Vagina (tissue), 2 donors: ENCODE results near the gene DNM1L. TPM values are rescaled to one million over a fixed set of nuclear protein-coding genes. Genes with fewer than 3 reads are reported as not detected.

ENCODE experiments used
- DNase-seq, 2 donors: peaks; one replicate each; pipeline ENCODE4 v3.0.0-alpha.2; 2017; ENCODE audit errors: extremely low spot score in 2 of 2
- H3K27ac ChIP-seq: fragments of 200-600 bp; sonication (generic); one replicate; pipeline ENCODE4 v1.5.1; 2019
- H3K27me3 ChIP-seq: fragments of 200-600 bp; sonication (generic); one replicate; pipeline ENCODE4 v1.5.1; 2019
- H3K36me3 ChIP-seq, 2 donors: fragments of 200-600 bp; sonication (generic); one replicate each; pipeline ENCODE4 v1.5.1; 2017 to 2019
- H3K4me1 ChIP-seq: fragments of 200-600 bp; sonication (generic); one replicate; pipeline ENCODE4 v1.5.1; 2019
- H3K4me3 ChIP-seq, 2 donors: fragments of 200-600 bp; sonication (generic); 1 replicate in 1 of 2; 2 replicates in 1 of 2; pipeline ENCODE4 v1.5.1; 2016 to 2019
- H3K9me3 ChIP-seq: fragments of 200-600 bp; sonication (generic); one replicate; pipeline ENCODE4 v1.5.1; 2019
- CTCF ChIP-seq, 3 experiments: fragments of 450-650 bp in 2 of 3; fragments of 200-600 bp in 1 of 3; sonication (generic) in 1 of 3; IDR thresholded peaks; one replicate each; pipeline ENCODE4 v1.5.1; 2017 to 2019; ENCODE audit warnings: antibody characterized with exemption in 3 of 3, mild to moderate bottlenecking in 2 of 3, moderate library complexity in 2 of 3
- POLR2A ChIP-seq, 2 donors: fragments of 450-650 bp; IDR thresholded peaks; one replicate each; pipeline ENCODE4 v1.6.1; 2017; ENCODE audit warnings: antibody characterized with exemption in 2 of 2, mild to moderate bottlenecking in 2 of 2, moderate library complexity in 2 of 2
- POLR2AphosphoS5 ChIP-seq, 2 donors: sonication (generic); formaldehyde crosslinking; IDR thresholded peaks; one replicate each; pipeline ENCODE4 v1.9.0; 2017; ENCODE audit warnings: antibody characterized with exemption in 2 of 2, mild to moderate bottlenecking in 2 of 2, low read depth in 1 of 2; ENCODE audit not compliant: insufficient read depth in 1 of 2
- intact Hi-C: fragments of 100-400 bp; cut with DNase I; formaldehyde crosslinking; loops from one replicate; pipeline ENCODE4 v1.15.1; 2023
- total RNA-seq: library from RNA; depleted of rRNA; stranded (reverse); fragments of >200 nt; gene quantifications from one replicate; pipeline ENCODE4 v1.2.3, GENCODE V29; 2016

The DNM1L gene
- total RNA-seq, 1 donor from 2014 or later = 81.8 TPM

GRCh38 chr12:32761716-32762115 lies 82.6 kb downstream of the DNM1L start:
- Histone ChIP-seq H3K36me3 (no peaks in the 10 kb centered on the region), H3K27me3 (no peaks in the 10 kb centered on the region), H3K9me3 (no peaks in the 10 kb centered on the region), H3K27ac (no peak overlapping the region), H3K4me3 (no peak overlapping the region), H3K4me1 (peaks cover 2% of the 10 kb centered on the region)
- intact Hi-C loops = no loop called here
- no peak for TF ChIP-seq POLR2A (IDR thresholded peaks at IDR 0.05)
- no peak for TF ChIP-seq CTCF (IDR thresholded peaks at IDR 0.05)
- TF ChIP-seq POLR2AphosphoS5 (IDR thresholded peaks at IDR 0.05; ENCODE audit: insufficient read depth in 1 of 2, low read depth in 1 of 2) = no peak
- no peak for DNase-seq

GRCh38 chr12:32765906-32766305 lies 86.8 kb downstream of the DNM1L start:
- Histone ChIP-seq H3K27ac (no peak overlapping the region), H3K9me3 (no peaks in the 10 kb centered on the region), H3K4me1 (no peaks in the 10 kb centered on the region), H3K27me3 (no peaks in the 10 kb centered on the region), H3K4me3 (no peak overlapping the region), H3K36me3 (no peaks in the 10 kb centered on the region)
- TF ChIP-seq CTCF (IDR thresholded peaks at IDR 0.05) = no peak
- no peak for TF ChIP-seq POLR2AphosphoS5 (IDR thresholded peaks at IDR 0.05; ENCODE audit: insufficient read depth in 1 of 2, low read depth in 1 of 2)
- intact Hi-C loops = no loop called here
- DNase-seq = no peak

- TF ChIP-seq CTCF (IDR thresholded peaks at IDR 0.05) (no peak), POLR2A (IDR thresholded peaks at IDR 0.05) (no peak), POLR2AphosphoS5 (IDR thresholded peaks at IDR 0.05; ENCODE audit: insufficient read depth in 1 of 2, low read depth in 1 of 2) (no peak)
Observed at GRCh38 chr12:32768518-32768917, 89.4 kb downstream of the DNM1L start.

GRCh38 chr12:32770141-32770540 lies 91.0 kb downstream of the DNM1L start:
- DNase-seq = no peak
- H3K4me3 ChIP-seq = no peak overlapping the region
- TF ChIP-seq CTCF (IDR thresholded peaks at IDR 0.05) = no peak
- TF ChIP-seq POLR2AphosphoS5 (IDR thresholded peaks at IDR 0.05; ENCODE audit: insufficient read depth in 1 of 2, low read depth in 1 of 2) = no peak
- no peak for TF ChIP-seq POLR2A (IDR thresholded peaks at IDR 0.05)
- intact Hi-C loops = no loop called here
- H3K36me3 ChIP-seq = no peaks in the 10 kb centered on the region
- H3K27me3 ChIP-seq = no peaks in the 10 kb centered on the region
- H3K9me3 ChIP-seq = no peaks in the 10 kb centered on the region
- H3K27ac ChIP-seq = no peak overlapping the region
- no peaks in the 10 kb centered on the region for H3K4me1 ChIP-seq

More at GRCh38 chr12:32768518-32768917, 89.4 kb downstream of the DNM1L start:
- Histone ChIP-seq H3K4me1 (no peaks in the 10 kb centered on the region), H3K36me3 (no peaks in the 10 kb centered on the region), H3K4me3 (no peak overlapping the region), H3K27ac (no peak overlapping the region), H3K9me3 (no peaks in the 10 kb centered on the region), H3K27me3 (no peaks in the 10 kb centered on the region)
- intact Hi-C loops = no loop called here
- no peak for DNase-seq

- DNase-seq = no peak
- no peak overlapping the region for H3K4me3 ChIP-seq
- no peaks in the 10 kb centered on the region for H3K9me3 ChIP-seq
- TF ChIP-seq POLR2A (IDR thresholded peaks at IDR 0.05) (no peak), POLR2AphosphoS5 (IDR thresholded peaks at IDR 0.05; ENCODE audit: insufficient read depth in 1 of 2, low read depth in 1 of 2) (no peak), CTCF (IDR thresholded peaks at IDR 0.05) (no peak)
- no peak overlapping the region for H3K27ac ChIP-seq
- H3K36me3 ChIP-seq = no peaks in the 10 kb centered on the region
- no peaks in the 10 kb centered on the region for H3K4me1 ChIP-seq
- intact Hi-C loops = no loop called here
- no peaks in the 10 kb centered on the region for H3K27me3 ChIP-seq
Observed at GRCh38 chr12:32773691-32774090, 94.6 kb downstream of the DNM1L start.
